AG08395 (cell line): ENCODE results near the gene HDAC6.

ENCODE experiments used
- DNase-seq: peaks from one replicate; pipeline ENCODE4 v3.0.0; 2012; ENCODE audit warnings: mixed read lengths, low spot score

Gene HDAC6

DNA sequence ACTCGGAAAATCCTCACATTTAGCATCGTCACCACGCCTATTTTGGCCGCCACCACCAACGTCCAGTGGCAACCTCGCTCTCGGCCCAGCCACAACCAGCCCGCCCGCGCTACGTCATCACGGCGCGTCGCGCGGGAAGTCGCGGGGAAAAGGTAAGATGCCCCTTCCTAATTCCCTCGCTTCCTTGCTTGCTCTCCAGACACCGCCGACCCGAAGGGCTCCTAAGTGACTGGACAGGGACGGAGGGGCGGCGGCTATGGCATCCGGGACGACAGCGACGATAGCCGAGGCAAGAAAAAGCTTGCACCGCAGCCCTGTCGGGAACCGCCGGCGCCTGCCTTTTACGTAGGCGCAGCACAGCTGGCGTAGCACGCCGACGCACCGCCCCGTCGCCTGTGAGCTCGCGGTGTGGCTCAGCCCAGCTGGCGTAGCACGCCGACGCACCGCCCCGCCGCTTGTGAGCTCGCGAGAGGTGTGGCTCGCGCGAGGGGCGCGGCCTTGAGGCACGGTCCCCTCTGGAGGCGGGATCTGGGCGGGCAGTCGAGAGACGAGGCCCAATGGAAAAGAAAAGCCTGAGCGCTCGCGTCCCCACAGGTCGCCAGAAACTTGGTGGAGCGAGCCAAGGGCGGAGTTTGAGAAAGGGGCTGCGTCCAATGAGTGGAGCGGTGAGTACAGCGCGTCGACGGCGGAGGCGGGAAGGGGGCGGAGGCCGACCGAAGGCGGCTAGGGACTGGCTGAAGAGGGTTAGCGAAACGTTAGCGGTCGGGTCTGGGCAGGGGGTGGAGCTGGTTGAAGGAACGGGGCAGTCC lies at the start of gene HDAC6:
Gene HDAC6, plus strand, starts transcription at position 788 of the 809 bp plus-strand sequence. CDS start 626 bp downstream, outside the sequence.
- peak; percentile 92 for DNase-seq

DNA sequence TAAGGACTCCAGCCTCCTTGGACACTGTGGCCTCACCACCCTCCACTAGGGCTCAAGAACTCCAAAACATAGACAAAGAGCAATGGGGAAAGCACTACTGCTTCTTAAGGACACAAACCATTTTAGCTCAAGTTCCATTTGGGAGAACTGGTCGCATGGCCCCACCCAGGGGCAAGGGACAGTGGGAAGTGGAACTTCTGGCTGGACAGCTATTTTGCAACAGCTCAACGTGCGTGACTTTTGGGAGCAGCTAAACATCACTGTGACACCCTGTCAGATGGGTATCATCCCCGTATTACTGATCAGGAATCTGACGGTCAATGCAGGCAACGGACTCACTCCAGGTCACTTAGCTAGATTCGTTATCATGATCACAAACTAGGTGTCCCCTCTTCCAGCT lies 49.4 kb upstream of the HDAC6 start:
- no peak for DNase-seq

DNA sequence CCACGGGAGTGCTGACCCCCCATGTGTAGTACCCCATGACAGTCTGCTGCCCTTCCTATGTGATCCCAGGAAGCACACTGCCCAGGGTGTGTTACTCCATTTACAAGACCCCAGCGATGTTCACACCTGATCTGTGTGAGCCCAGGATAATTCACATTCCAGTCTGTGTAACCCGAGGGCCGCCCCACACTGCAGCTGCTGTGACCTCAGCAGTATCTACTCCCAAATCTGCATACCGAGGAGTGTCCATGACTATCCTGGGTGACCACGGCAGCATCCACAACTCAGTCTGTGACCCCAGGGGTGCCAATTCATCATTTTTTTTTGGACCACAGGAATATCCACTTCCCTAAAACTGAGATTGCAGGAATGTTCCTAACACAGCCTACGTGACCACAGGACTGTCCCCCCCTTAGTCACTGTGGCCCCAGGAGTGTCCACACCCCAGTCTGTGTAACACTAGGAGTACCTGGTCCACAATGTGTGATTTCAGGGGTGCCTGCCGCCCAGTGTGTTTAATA lies 48.1 kb upstream of the HDAC6 start:
- no peak for DNase-seq

DNA sequence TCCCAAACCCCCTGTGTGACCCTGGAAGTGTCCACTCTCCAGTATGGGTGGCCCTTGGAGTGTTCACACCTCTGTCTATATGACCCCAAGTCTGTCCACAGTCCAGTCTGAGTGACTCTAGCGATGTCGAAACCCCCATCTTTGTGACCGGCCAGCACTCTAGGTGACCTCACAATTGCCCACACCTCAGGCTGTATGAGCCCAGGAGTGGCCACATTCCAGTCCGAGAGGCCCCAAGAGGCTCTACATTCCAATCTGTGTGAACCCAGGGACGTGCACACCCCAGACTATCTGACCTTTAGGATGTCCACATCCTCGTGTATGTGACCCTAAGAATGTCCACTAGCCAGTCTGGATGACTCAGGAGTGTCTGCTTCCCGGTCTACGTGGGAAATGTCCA lies 47.6 kb upstream of the HDAC6 start:
- DNase-seq, result no peak

DNA sequence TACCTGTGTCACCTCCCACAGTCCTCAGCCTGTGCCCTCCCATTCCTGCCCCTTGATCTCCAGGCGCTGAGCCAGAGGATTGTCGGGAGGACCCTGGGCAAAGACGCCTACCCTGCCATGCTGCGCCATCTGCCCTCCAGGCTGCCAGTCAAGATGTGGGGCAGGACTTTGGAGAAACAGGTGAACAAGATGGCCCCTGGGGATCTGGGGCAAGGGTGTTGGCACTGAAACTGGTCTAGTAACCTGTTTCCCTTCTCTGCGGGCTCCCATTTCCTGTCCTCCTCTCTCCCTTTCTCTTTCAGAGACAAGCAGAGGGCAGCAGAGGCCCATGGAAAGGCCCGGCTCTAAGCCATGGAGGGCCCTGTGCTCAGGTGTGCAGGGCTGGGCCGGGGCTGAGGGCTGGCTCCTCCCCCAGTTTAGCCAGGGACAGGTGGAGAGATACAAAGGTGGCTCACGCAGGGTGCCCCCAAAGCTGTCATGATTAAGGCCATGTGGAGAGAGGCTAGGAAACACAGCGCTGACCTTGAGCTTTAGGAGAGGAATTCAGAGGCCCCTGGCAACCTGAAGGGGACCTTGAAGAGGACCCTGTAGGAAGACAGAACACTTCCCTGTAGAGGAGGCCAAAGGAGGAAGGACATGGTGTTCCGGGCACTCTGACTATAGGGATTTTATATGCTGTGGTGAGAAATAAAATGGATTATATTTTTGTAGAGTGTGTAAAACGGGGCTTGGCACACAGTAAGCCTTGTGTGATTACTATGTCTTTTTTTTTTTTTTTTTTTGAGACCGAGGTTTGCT lies 40.0 kb upstream of the HDAC6 start, which contains the start of gene GLOD5:
Gene GLOD5, plus strand, starts transcription at position 74 of the 798 bp plus-strand sequence. Its CDS starts 44 bp downstream, at position 118.
- DNase-seq, result no peak

DNA sequence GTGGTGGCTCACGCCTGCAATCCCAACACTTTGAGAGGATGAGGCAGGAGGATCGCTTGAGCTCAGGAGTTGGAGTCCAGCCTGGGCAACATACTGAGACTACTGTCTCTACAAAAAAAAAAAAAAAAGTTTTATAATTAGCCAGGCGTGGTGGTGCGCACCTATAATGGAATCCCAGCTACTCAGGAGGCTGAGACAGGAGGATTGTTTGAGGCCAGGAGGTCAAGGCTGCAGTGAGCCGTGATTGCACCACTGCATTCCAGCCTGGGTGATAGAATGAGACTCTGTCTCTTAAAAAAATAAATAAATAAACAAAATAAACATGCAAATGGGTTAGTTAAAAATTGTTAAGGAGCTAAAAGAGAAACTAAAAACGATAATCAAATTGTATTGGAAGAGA lies 32.6 kb upstream of the HDAC6 start:
- no peak for DNase-seq

DNA sequence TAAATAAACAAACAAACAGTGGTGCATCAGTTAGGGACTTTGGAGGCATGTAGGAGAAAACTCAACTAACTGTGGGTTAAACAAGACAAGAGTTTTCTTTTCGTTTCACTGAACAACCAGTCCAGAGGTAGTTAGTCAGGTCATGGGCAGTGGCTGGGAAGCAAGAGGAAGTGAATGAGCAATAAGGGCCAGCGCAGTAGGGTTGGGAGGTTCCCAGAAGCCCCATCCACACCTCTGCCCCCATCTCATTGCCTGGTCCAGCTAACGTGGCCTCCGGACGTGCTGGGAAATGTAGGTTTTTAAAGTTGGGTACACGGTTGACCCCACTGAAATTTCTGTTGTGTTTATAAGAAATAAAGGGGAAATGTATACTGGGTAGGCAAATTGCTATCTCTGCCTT lies 31.6 kb upstream of the HDAC6 start:
- no peak for DNase-seq

DNA sequence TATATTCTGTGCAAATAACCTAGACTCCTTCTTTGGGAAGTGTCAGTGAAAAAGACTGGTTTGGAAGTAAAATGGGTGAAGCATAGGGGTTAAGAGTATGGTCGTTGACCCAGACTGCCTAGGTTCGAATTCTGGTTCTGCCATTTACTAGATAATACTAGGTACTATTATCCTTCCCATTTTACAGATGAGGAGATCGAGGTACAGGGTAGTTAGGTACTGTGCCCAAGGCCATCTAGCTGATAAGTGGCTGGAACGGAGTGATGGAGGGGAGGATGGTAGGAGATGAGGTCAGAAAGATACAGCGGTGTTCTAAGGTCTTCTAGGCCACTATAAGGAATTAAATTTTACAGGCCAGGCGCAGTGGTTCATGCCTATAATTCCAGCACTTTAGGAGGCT lies 29.3 kb upstream of the HDAC6 start:
- DNase-seq, result no peak

DNA sequence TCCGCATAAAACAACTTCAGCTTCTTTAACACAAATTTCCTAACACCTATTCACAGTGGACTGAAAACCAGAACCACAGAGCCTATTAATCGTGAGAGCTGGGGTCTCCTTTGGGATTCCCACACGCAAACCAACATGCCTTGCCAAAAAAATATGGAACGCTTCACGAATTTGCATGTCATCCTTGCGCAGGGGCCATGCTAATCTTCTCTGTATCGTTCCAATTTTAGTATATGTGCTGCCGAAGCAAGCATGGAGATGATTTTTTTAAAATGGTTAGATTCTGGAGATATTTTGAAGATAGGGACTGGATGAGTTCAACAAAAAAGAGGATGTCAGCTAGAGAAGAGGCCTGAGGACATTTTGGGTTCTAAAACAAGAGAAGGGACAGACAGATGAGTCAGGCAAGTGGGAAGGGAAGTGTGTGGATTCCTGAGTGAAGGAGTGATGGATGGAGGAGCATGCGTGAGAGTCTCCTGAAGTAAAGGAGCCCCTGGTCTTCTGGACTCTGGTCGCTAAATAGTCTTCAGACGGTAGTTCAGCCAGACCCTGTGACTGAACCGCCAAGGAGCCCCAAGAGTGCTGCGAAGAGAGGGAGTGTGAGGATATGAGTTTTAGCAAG lies 24.9 kb upstream of the HDAC6 start:
- no peak for DNase-seq

DNA sequence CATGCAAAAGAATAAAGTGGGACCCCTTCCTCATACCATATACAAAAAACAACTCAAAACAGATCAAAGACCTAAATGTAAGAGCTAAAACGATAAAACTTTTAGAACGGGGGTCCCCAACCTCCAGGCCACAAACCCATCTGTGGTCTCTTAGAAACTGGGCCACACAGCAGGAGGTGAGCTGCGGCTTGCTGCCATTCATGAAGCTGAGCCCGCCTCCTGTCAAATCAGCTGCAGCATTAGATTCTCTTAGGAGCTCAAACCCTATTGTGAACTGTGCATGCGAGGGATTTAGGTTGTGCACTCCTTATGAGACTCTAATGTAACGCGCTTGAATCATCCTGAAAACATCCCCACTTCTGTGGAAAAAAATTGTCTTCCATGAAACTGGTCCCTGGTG lies 22.5 kb upstream of the HDAC6 start:
- DNase-seq, result no peak

DNA sequence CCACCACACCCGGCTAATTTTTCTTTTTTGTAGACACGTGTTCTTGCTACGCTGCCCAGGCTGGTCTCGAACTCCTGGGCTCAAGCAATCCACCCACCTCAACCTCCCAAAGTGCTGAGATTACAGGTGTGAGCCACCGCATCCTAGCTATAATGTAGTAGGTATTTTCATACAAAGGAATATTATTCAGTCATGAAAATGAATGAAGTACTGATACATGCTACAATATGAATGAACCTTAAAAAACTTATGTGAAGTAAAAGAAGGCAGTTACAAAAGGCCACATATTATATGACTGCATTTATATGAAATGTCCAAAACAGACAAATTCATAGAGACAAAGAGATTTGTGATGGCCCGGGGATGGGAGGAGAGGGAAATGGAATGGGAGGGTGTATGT lies 20.2 kb upstream of the HDAC6 start:
- no peak for DNase-seq

DNA sequence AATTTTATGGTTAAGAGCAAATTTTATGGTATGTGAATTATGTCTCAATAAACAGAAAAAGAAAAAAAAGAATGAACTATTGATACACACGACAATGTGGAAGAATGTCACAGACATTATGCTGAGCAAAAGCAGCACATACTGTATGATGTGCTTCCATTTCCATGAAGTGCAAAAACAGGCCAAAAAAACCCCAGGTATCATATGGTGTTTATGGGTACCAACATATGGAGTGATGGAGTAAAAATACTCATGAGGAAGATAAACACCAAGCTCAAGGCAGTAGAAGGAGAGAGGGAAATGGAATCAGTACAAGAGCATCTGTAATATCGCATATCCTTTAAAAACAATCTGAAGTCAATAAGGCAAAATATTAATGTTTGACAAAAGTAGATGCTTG lies 19.7 kb upstream of the HDAC6 start:
- no peak for DNase-seq

DNA sequence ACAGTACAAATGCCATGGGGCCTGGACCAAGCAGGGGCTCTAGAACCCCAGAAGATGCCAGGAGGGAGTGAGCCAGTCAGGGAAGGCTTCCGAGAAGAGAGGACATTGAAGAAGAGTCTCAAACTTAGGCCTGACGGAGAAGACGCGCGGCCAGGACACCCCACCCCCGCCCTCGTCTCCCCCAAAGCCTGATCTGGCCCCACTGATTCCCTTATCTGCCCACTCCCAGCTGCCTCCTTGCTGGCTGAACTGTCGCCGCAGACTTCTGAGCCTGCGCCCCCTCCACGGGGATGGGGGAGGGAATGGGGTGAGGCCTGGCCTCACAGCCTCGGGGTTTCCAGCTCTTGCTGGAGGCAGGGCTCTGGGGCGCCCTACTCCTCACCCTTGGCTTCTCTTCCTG lies 19.1 kb upstream of the HDAC6 start:
- DNase-seq, result no peak

DNA sequence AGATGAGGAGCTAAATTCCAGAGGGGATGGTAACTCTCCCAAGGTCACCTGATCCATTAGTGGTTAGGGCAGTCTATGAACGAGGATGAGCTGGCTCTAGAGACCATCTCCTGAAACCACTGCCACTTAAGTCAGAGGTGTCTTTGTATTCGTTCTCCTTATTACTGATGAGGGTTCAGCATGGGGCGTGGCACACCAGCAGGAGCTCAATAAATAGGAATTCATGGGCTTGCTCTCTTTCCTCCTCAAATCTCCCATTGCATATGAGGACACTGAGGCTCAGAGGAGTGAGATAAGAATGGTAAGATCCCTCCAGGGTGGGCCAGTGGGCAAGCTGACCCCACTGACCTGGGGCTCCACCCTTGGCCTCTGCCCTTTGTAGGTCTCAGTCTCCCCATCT lies 17.1 kb upstream of the HDAC6 start:
- no peak for DNase-seq

DNA sequence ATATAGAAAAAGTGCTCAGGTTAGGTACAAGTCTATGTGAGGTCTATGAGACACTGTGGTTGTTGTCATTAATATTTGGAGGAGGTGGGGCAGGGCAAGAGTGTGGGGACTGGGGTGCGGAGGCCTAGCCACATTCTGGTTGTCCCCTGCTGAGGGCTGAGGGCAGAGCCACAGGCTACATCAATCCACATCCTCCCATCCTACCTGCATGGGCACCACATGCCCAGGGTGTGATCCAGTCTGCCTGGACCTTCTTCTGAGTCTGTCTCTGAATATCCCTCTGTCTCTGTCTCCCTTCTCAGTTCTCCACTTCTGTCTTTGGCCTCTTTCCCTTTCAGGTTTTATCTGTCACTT lies 16.7 kb upstream of the HDAC6 start:
- DNase-seq, result no peak

DNA sequence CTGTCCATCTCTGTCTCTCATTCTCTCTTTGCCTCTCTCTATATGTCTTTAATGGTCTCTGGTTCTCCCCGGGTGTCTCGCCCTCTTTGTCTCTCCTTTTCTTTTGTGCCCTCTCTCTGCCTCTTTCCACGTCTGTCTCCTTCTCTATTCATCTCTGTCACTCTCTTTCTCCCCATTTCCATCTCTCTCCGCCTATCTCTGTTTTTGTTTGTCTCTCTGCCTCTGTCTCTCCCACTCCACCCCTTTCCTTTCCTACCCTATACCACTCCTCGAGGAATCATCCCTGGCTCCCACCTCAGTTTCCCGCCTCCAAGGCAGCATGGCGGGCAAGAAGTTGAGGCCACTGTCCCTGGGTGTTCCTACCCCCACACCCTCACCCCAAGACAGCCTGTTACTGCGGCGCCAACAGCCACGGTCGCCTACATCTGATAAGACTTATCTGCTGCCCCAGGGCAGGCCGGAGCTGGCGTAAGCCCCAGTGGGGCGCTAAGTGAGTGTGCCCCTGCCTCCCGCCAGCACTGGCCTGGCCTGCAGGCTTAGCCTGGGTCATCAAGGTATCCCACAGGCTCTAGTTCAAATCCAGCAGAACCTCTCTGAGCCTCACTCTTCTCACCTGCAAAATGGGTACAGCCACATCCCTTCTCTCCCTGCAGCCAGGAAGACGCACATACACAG lies 16.2 kb upstream of the HDAC6 start:
- no peak for DNase-seq

DNA sequence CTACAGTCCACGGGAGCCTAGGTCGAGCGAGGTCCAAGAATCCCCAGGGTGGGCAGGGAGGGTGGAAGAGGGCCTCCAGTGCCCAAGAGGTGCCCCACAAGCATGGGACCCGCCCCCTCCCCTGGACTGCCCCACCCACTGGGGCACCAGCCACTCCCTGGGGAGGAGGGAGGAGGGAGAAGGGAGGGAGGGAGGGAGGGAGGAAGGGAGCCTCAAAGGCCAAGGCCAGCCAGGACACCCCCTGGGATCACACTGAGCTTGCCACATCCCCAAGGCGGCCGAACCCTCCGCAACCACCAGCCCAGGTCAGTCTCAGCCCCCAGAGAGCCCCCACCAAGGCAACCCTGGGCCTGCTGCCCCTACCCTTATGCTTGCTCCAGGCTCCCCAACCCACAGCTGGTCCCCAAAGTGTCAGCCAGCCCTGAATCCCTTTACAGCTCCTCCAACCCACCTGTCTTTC lies 15.5 kb upstream of the HDAC6 start, which contains the start of gene GATA1:
Gene GATA1, plus strand, starts transcription at position 250 of the 460 bp plus-strand sequence. CDS start 4,520 bp downstream, outside the sequence.
- DNase-seq, result no peak

DNA sequence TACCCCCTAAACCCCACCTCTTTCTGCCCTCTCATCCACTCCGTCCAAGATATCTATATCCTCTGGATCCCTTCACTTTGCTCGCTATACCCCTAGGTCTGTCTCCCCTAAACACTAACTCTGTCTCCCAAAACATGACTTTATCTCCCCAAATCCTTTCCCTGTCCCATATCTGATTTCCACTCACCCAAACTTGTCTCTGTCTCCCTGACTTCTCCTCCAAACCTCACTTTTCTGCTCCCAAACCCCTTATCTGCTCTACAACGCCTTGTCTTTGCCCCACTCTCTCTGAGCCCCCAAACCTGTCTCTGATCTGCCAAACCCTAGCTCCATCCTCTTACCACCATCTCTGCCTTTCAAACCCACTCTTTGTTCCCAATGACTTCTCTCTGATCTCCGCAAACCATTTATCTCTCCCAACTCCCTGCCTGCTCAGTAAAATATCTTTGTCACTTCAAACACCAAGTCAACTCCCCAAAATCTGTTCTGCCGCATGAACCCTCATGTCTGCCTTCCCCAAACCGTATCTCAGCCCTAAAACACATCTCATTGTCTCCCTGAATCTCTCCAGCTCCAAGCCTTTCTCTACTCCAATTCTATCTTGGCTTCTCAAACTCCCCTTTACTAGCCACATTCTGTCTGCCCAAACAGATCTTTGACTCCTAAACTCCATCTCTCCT lies 14.9 kb upstream of the HDAC6 start:
- DNase-seq, result no peak

DNA sequence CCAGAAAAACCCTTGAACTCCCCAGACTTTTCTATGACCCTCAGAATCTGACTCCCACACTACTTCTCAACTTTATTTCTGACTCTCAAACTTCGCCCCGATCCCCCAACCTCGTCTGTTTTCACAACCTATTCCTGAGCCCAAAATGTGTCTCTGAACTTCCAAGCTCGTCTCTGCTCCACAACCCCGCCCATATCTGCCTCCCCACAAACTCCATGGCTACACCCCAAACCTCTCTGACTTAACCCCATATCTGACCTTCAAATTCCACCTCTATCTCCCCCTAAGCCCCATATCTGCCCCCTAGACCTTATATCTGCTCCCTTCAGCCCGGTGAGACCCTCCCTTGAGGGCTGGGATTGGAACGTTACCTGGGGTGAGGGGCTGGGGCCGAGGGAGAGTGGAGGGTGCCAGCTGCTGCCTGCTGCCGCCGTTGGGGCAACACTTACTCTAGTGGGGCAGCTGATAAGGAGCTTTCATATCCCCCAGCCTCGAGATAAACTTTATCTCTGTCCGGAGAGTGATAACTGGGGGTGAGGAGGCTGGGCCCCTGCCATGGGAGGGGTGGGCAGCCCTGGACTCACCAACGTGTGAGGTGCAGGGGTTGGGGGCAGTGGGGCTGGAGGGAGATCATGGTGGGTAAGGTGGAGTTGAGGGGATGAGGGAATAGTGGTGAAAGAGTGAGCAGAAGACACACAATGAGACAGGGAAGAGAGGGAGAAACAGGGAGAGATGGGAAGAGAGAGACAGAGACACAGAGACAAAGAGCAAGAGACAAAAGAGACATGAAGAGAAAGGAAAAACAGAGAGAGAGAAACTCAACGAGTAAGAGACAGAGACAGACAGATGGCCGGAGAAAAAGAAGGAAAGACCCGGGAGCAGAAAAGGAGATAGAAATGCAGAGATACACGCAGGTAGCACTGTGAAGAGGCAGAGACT lies 14.1 kb upstream of the HDAC6 start:
- no peak for DNase-seq
